ENCODE measurements around the gene DLG2.

- no peak for TF ChIP-seq POLR2A (IDR thresholded peaks at IDR 0.05)
- TF ChIP-seq CTCF (IDR thresholded peaks at IDR 0.05) = no peak
These were observed 1648.2 kb downstream of the DLG2 start for GRCh38 chr11:83978942-83979341.
